Common myeloid progenitor, CD34-positive (primary cell): ENCODE measurements around the gene ZNF486.
A peak's percentile ranks its signal among the peaks of the same experiment; 100 is the strongest.
"Not testable (repeated sequence)": the region's sequence is repeated elsewhere in the genome, so short reads cannot be mapped to it uniquely, and the experiment has no call there.

ENCODE experiments used
- CTCF ChIA-PET: fragments of 350-600 bp; sonication (Branson Sonifier 250); formaldehyde crosslinking; loops from one replicate; lab custom pipeline; 2021; ENCODE audit warnings: antibody characterized with exemption; lab: Charles Lee
- POLR2A ChIA-PET: fragments of 350-600 bp; sonication (Branson Sonifier 250); formaldehyde crosslinking; loops from one replicate; lab custom pipeline; 2021; ENCODE audit warnings: antibody characterized with exemption; lab: Charles Lee
- DNase-seq, 3 donors: peaks; one replicate each; pipeline versions ENCODE4 v3.0.0 to v3.0.0-alpha.2; 2013
- H3K27ac ChIP-seq, 2 experiments: 1 replicate in 1 of 2; 2 replicates in 1 of 2; pipeline ENCODE4 v1.7.0; 2013; ENCODE audit warnings: inconsistent platforms in 2 of 2, low read length in 2 of 2, mild to moderate bottlenecking in 2 of 2, low read depth in 1 of 2, moderate library complexity in 1 of 2; ENCODE audit not compliant: severe bottlenecking in 2 of 2, insufficient read depth in 1 of 2, poor library complexity in 1 of 2
- H3K27me3 ChIP-seq, 5 experiments: replicated peaks in 2 of 5; 1 replicate in 3 of 5; 2 replicates in 2 of 5; pipeline versions ENCODE4 v1.6.1 to v1.7.0; 2013; ENCODE audit warnings: low read length in 4 of 5, mild to moderate bottlenecking in 2 of 5, moderate library complexity in 2 of 5, inconsistent platforms in 1 of 5; ENCODE audit not compliant: insufficient read depth in 5 of 5, control insufficient read depth in 4 of 5
- H3K36me3 ChIP-seq, 4 experiments: 1 replicate in 2 of 4; 2 replicates in 2 of 4; pipeline versions ENCODE4 v1.6.1 to v1.7.0; 2013; ENCODE audit warnings: low read length in 3 of 4, control low read depth in 1 of 4, mild to moderate bottlenecking in 1 of 4; ENCODE audit not compliant: control insufficient read depth in 4 of 4, insufficient read depth in 4 of 4
- H3K4me1 ChIP-seq, 4 experiments: 1 replicate in 3 of 4; 2 replicates in 1 of 4; pipeline versions ENCODE4 v1.6.1 to v1.7.1; 2013; ENCODE audit warnings: low read length in 3 of 4, mild to moderate bottlenecking in 3 of 4, control low read depth in 1 of 4, inconsistent platforms in 1 of 4, moderate library complexity in 1 of 4; ENCODE audit not compliant: control insufficient read depth in 4 of 4, insufficient read depth in 4 of 4; ENCODE audit errors: control extremely low read depth in 1 of 4
- H3K4me3 ChIP-seq, 7 experiments: 1 replicate in 4 of 7; 2 replicates in 3 of 7; pipeline versions ENCODE4 v1.5.1 to v1.7.0; 2013; ENCODE audit warnings: mild to moderate bottlenecking in 7 of 7, low read length in 6 of 7, moderate library complexity in 6 of 7, inconsistent platforms in 2 of 7, low read depth in 2 of 7, control low read depth in 1 of 7; ENCODE audit not compliant: insufficient read depth in 4 of 7, control insufficient read depth in 1 of 7; ENCODE audit errors: extremely low read depth in 1 of 7
- H3K9me3 ChIP-seq, 5 experiments: 1 replicate in 4 of 5; 2 replicates in 1 of 5; pipeline versions ENCODE4 v1.6.1 to v1.7.1; 2013; ENCODE audit warnings: low read length in 4 of 5, mild to moderate bottlenecking in 2 of 5, inconsistent platforms in 1 of 5, low read depth in 1 of 5, moderate library complexity in 1 of 5; ENCODE audit not compliant: control insufficient read depth in 4 of 5, insufficient read depth in 2 of 5; ENCODE audit errors: control extremely low read depth in 1 of 5
- WGBS: methylation state at CpG from one replicate; pipeline ENCODE4 v1.1.5; 2013; ENCODE audit not compliant: insufficient coverage; 5-methylcytosine and 5-hydroxymethylcytosine counted together

Gene ZNF486

DNA sequence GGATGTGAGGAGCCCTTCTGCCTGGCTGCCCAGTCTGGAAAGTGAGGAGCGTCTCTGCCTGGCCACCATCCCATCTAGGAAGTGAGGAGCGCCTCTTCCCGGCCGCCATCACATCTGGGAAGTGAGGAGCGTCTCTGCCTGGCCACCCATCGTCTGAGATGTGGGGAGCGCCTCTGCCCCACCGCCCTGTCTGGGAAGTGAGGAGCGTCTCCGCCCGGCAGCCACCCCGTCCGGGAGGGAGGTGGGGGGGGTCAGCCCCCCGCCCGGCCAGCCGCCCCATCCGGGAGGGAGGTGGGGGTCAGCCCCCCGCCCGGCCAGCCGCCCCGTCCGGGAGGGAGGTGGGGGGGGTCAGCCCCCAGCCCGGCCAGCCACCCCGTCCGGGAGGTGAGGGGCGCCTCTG lies 47.4 kb downstream of the ZNF486 start:
- DNase-seq, H3K4me3 ChIP-seq, CTCF ChIA-PET, H3K27ac ChIP-seq, H3K4me1 ChIP-seq, POLR2A ChIA-PET, H3K27me3 ChIP-seq: not testable (repeated sequence)
- WGBS: 96% methylated on average over 4 of the region's 26 CpGs
- Histone ChIP-seq H3K9me3 (peaks cover 0 to 36% (median 9%) of the 10 kb centered on the region in 5 experiments), H3K36me3 (peaks cover 2 to 34% (median 16%) of the 10 kb centered on the region in 4 experiments)

DNA sequence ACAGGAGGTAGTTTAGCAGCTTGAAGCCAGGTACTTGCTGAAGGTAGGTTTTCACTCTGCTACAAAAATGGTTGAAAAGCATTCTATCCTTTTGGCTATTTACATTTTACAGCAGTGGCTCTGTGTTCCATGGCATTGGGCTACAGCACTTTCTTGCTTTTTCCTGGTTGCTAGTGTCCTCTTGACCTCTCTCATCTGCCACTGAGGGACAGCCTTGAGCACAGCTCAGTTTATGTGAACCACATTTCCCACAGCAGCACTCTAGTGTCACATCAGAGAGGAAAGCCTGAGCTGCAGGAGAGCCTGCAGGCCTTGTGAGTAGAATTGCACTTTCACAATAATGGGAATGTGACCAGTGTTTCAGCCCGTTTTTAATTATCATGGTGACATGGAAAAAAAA lies 54.6 kb downstream of the ZNF486 start:
- H3K27me3 ChIP-seq, POLR2A ChIA-PET, H3K4me3 ChIP-seq, CTCF ChIA-PET, DNase-seq, H3K4me1 ChIP-seq, H3K27ac ChIP-seq: not testable (repeated sequence)
- peaks cover 3 to 15% (median 9%) of the 10 kb centered on the region in 4 experiments for H3K36me3 ChIP-seq
- 100% methylated on average over 1 of the region's 1 CpG for WGBS
- peaks cover 4 to 47% (median 8%) of the 10 kb centered on the region in 5 experiments for H3K9me3 ChIP-seq

- POLR2A ChIA-PET: no interaction called here
- H3K4me1 ChIP-seq: peaks cover 0 to 8% (median 3%) of the 10 kb centered on the region in 4 experiments
- 95% methylated on average over 2 of the region's 3 CpGs for WGBS
- peaks cover 11 to 44% (median 28%) of the 10 kb centered on the region in 4 experiments for H3K36me3 ChIP-seq
- H3K27me3 ChIP-seq: no peaks in the 10 kb centered on the region
- CTCF ChIA-PET: no interaction called here
- H3K4me3 ChIP-seq: no peak overlapping the region
- no peak overlapping the region for H3K27ac ChIP-seq
- H3K9me3 ChIP-seq: peaks cover 3 to 46% (median 29%) of the 10 kb centered on the region in 5 experiments
- DNase-seq: no peak
Observed at GRCh38 chr19:20233105-20233504, 66.1 kb downstream of the ZNF486 start.

DNA sequence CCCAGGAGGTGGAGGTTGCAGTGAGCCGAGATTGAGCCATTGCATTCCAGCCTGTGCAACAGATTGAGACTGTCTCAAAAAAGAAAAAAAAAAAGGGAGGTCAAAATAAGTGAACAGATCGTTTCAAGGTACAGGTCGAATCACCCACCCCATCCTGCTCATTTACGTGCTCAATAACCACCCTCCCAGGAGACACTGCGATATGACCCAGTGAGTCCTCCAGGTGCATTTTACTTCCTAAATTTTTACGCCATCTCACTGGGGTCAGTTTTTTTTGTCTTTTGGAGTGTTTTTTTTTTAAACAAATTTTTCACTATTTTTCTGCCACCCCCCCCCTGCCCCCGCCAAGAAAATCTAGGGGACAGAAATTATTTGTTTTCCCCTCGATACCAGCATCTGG lies 68.1 kb downstream of the ZNF486 start:
- WGBS: 91% methylated on average over 4 of the region's 8 CpGs
- Histone ChIP-seq H3K36me3 (peaks cover 10 to 43% (median 28%) of the 10 kb centered on the region in 4 experiments), H3K9me3 (peaks cover 1 to 49% (median 29%) of the 10 kb centered on the region in 5 experiments), H3K27ac (no peak overlapping the region), H3K27me3 (no peaks in the 10 kb centered on the region), H3K4me3 (no peak overlapping the region), H3K4me1 (peaks cover 0 to 12% (median 3%) of the 10 kb centered on the region in 4 experiments)
- ChIA-PET CTCF (no interaction called here), POLR2A (no interaction called here)
- DNase-seq: no peak

DNA sequence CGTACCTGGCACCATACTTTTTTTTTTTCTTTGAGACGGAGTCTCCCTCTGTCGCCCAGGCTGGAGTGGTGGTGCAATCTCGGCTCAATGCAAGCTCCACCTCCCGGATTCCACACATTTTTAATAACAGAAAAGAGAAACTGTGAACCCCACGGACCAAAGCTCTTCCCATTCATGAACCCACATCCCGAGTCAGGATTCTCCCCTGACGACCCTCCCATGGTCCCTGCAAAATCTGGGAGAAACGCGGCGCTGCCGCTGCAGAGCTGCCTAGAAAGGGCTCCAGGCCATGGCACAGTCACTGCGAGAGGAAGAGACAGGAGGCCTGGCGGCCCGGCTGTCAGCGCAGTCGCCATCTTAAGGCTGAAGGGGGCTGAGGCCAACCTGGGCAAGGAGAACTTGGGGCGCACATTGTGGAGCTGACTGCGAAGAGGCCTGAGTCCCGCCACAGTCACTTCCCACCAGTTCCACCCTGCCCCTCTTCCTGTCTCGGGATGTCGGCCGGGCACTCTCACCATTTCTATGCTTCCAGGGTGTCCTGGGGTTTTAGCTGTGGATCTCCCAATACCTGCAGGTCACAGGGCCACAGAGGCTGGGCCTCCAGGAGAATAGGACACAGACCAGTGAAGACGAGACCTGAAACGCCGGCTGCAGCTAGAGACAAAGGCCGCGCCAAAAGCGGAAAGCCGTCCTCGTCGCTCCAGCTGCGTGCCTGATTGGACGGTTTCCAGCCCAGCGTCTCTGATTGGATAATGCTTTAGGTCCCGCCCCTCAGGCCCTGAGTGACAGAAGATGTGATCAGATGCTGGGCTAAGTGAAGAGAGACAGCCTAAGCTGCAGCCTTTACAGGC lies 71.0 kb downstream of the ZNF486 start:
- Histone ChIP-seq H3K4me1 (peaks cover 0 to 12% (median 3%) of the 10 kb centered on the region in 4 experiments), H3K27ac (peak overlapping the region; percentile 41 to 83), H3K27me3 (no peaks in the 10 kb centered on the region), H3K36me3 (peaks cover 4 to 26% (median 15%) of the 10 kb centered on the region in 4 experiments), H3K4me3 (peak overlapping the region; percentile 70 to 92 (median 90)), H3K9me3 (peaks cover 1 to 30% (median 10%) of the 10 kb centered on the region in 5 experiments)
- WGBS: under 1% methylated on average over 33 of the region's 36 CpGs
- ChIA-PET POLR2A (interaction anchor here (1.0 kb wide), 1 partner anchor 185 kb away, joined by 3 read pairs; no protein-coding TSS in a partner anchor), CTCF (interaction anchor here (0.8 to 1.4 kb wide), 3 partner anchors 10 to 1245 kb away, joined by 3 read pairs; no protein-coding TSS in a partner anchor)
- peak; percentile 88 to 97 (median 97) for DNase-seq

GRCh38 chr19:20243629-20244028 lies 76.6 kb downstream of the ZNF486 start:
- Histone ChIP-seq H3K4me3 (no peak overlapping the region), H3K36me3 (no peaks in the 10 kb centered on the region), H3K27me3 (no peaks in the 10 kb centered on the region), H3K4me1 (peaks cover 0 to 3% (median 0%) of the 10 kb centered on the region in 4 experiments), H3K9me3 (peaks cover 0 to 3% (median 0%) of the 10 kb centered on the region in 5 experiments), H3K27ac (no peak overlapping the region)
- POLR2A ChIA-PET: no interaction called here
- no peak for DNase-seq
- CTCF ChIA-PET: no interaction called here
- 88% methylated on average over 4 of the region's 4 CpGs for WGBS

DNA sequence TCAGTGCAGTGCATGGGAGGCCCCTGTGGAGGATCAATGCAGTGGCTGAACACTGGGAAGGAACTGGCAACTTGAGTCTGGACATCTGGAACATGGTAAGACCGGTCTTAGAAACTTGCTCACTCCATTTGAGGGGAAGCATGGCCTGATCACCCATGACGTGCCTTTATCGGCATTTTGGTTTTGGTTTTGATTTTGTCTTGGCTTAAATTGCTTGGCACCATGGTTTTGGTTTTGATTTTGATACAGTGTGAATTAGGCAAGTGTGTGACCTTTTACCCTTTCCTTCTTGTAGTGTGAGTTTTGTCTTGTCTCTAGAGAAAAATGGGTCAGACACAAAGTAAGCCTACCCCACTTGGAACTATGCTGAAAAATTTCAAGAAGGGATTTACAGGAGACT lies 77.3 kb downstream of the ZNF486 start:
- 81% methylated on average over 3 of the region's 3 CpGs for WGBS
- H3K4me3 ChIP-seq: no peak overlapping the region
- no peaks in the 10 kb centered on the region for H3K36me3 ChIP-seq
- POLR2A ChIA-PET: no interaction called here
- no peak overlapping the region for H3K27ac ChIP-seq
- H3K9me3 ChIP-seq: peaks cover 0 to 3% (median 0%) of the 10 kb centered on the region in 5 experiments
- peak in 2 of 3 donors; percentile 2 to 15 for DNase-seq
- CTCF ChIA-PET: no interaction called here
- no peaks in the 10 kb centered on the region for H3K4me1 ChIP-seq
- H3K27me3 ChIP-seq: no peaks in the 10 kb centered on the region
